GM12874 (cell line): ENCODE results near the gene ARMC2.

Experiments
- TF ChIP-seq, protein P1 (sequence below): IDR thresholded peaks from 2 replicates; pipeline ENCODE4 v1.5.1; 2011; ENCODE audit warnings: low read depth, mild to moderate bottlenecking, control low read depth, low read length, moderate library complexity; ENCODE audit not compliant: insufficient read depth

Gene ARMC2

DNA sequence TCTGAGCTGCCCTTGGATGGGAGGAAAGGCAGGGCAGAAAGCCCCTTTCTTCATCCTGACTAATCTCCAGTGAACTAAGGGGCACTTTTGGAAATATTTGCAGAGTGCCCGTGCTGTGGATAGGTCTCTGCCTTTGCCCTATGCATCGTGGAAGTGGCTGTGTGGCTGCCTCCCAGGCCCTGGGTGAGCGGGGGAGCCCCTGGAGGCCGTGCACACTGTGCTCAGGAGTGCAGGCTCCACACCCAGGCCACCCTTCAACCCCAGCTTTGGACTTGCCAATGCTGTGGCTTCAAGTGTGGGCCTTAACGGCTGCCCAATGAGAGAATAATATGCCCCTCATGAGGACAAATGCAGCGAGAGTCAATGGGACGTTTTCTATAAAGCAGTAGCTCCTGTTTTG lies 36.7 kb upstream of the ARMC2 start:
- TF ChIP-seq, protein P1, sequence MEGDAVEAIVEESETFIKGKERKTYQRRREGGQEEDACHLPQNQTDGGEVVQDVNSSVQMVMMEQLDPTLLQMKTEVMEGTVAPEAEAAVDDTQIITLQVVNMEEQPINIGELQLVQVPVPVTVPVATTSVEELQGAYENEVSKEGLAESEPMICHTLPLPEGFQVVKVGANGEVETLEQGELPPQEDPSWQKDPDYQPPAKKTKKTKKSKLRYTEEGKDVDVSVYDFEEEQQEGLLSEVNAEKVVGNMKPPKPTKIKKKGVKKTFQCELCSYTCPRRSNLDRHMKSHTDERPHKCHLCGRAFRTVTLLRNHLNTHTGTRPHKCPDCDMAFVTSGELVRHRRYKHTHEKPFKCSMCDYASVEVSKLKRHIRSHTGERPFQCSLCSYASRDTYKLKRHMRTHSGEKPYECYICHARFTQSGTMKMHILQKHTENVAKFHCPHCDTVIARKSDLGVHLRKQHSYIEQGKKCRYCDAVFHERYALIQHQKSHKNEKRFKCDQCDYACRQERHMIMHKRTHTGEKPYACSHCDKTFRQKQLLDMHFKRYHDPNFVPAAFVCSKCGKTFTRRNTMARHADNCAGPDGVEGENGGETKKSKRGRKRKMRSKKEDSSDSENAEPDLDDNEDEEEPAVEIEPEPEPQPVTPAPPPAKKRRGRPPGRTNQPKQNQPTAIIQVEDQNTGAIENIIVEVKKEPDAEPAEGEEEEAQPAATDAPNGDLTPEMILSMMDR, result no peak

DNA sequence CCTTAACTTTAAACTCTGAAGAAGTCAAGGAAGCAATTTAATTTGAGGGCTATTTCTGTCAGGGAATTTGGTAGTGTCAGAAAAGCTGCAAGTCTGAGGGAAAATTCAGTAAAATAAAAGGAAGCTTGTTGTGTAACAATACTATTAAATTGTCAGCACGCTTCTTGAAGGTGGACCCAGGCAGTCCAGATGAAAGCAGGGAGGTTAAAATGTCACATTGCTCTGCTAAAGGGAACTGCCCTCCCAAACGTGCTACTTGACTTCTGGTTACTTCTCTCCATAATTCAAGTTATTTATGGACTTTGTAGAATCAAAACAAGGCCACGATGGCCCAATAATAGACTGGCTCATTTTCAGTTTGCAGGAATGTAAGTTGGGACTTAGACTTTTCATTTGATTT lies 28.2 kb upstream of the ARMC2 start:
- TF ChIP-seq, protein P1, result no peak

DNA sequence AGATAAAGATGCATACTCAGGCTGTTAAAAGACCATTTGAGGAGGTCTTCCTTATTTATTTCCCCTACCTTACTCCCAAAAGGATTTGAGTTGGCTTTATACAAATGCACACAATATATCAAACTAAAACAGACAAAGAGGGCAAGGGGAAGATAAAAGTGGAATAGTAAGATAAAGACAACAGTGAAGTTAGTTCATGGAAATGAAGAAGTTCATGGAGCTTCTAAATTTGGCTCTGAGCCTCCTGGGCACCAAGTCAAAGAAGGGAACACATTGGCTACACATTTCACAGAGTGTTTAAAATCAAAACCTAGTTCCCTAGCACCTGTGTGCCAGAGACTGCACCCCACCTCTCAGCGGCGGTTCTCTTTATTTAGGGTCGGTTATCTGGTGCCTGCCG lies 25.8 kb upstream of the ARMC2 start:
- TF ChIP-seq, protein P1, result no peak

DNA sequence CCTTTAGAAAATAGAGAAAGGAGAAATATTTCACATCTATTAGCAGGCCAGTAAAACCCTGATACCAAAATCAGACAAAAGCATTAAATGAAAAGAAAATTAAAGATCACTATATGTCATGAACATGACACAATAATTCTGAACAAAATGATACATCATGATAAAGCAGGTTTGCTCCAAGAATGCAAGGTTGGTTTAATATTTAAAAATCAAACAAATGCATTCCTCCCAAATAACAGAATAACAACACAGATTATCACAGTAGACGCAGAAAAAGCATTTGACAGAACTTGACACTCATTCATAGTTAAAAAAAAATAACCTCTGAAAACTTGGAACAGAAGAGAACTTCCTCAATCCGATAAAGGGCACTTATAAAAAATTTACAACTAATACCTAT lies 22.9 kb upstream of the ARMC2 start:
- TF ChIP-seq, protein P1, result no peak

DNA sequence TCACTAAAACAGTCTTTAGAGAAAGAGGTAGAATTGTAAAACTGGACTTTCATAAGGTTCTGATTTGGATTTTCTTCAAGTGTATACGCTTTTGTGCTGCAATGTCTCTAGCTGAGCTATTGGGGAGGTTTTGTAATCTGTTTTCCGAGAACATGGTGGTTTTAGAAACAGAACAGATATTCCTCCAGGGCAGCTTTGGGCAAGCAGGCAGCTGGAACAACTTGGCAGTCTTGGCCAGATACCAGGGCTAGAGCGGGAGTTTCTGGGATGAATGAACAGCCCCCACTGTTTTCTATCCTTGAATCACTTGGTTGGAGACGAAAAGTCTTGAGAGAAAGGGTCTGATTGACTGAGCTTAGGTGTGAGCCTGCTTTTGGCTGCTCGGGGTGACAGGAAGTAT lies 17.1 kb upstream of the ARMC2 start:
- TF ChIP-seq, protein P1, result no peak

DNA sequence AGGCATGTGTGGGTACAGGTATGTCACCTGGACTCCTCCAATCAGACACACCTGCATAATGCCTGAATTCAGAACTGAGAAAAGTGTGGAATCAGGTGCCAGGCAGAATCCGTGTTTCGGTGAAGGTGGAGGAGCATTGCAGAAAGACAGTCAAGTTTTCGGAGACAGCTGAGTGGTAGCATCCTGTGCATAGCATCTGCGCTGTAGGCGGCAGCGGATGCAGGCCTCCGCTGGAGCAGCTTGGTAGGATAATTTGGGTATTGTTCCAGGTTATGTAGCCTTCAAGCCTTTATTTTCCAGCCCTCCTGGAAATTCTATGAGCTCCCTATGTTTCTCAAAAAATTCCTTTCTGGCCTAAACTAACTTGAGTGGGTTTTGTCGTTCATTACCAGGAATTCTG lies 15.5 kb upstream of the ARMC2 start:
- TF ChIP-seq, protein P1, result no peak

DNA sequence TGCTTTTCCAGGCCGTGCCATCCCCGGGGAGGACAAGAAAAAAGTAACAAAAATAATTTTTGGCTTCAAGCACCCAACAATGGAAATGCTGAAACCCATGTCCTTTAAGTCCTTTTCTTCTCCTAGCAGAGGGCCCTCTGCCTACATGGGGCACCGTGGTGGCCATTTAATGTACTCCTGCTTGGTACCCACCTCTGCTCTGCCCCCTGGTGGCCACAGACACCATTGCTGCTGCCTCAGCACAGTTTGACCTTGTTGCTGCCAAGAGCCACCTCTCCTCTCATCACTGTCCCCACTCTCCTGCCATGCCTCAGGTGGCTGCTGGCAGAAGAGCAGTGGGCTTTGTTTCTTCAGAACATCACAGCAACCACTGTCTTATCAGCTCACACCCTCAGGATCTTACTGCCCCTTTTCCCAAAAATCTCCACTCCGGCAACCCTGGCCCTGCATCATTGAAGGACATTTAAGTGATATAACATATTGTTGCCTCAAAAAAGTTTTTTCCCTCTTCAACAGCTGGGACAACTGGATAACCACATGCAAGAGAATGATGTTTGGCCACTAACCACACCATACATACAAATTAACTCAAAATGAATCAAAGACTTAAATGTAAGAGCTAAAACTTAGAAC lies 12.9 kb upstream of the ARMC2 start:
- TF ChIP-seq, protein P1, result peak; percentile 90
